Measurements from ENCODE around the gene SYCP1.
A peak's percentile ranks its signal among the peaks of the same experiment; 100 is the strongest.
"Not testable (repeated sequence)": the region's sequence is repeated elsewhere in the genome, so short reads cannot be mapped to it uniquely, and the experiment has no call there.

SYCP1 gene

DNA sequence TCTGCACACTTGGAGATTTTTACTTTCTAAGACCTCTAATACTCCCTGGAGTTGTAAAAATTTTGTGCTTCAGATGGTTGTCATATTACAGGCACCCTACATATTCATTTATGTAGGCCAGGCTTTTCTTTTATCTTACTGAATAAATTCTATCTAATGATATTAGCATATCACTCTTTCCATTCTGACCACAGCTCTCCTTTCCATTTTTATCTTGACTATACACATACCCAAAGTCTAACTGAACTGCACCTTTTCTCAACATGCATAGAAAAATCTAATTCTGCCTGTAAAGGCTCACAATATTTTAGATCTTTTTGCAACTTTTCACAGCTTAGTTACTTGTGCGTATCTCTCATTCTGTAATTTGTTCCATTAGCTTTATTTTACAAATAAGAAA, 122.2 kb downstream of the SYCP1 start:
- DNase-seq = no peak

GRCh38 chr1:114979278-114979891, 124.7 kb downstream of the SYCP1 start:
- DNase-seq = peak; percentile 11 to 64 (median 46)

- no peak for DNase-seq
Measured at GRCh38 chr1:114982251-114982650, 127.6 kb downstream of the SYCP1 start.

GRCh38 chr1:114986286-114986685, 131.6 kb downstream of the SYCP1 start:
- no peak for DNase-seq

DNA sequence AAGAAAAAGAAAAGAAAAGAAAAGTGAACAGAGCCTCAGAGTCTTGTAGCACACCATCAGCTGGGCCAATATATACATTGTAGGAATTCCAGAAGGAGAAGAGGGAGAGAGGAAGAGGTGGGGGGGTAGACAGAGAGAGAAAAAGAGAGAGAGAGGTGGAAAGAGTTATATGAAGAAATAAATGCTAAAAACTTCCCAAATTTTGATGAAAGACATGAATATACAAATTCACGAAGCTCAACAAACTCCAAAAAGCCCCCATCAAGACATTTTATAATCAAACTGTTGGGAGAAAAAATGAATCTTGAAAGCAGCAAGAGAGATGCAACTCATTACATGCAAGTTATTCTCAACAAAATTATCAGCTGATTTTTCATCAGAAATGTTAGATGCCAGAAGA, 133.4 kb downstream of the SYCP1 start:
- DNase-seq = no peak

GRCh38 chr1:114997510-114998289, 143.0 kb downstream of the SYCP1 start:
- DNase-seq = no peak

DNA sequence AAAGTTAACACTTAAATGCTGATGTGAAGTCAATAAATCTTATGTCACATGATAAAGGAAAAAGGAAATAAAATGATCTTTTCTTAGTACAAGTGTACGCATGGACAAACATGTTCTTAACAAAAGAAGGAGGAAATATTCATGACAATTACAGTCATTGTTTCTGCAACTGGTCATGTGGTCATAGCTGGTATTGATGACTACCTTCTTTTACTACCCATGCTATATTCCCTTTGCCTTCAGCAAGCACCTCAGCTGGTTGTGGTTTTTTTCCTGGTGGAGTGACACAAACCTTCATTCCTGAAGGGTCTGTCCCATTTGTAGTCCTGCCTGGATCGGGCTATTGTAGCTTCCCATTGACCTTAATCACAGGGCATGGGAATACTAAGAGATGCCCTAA, 151.5 kb downstream of the SYCP1 start:
- DNase-seq = no peak

DNA sequence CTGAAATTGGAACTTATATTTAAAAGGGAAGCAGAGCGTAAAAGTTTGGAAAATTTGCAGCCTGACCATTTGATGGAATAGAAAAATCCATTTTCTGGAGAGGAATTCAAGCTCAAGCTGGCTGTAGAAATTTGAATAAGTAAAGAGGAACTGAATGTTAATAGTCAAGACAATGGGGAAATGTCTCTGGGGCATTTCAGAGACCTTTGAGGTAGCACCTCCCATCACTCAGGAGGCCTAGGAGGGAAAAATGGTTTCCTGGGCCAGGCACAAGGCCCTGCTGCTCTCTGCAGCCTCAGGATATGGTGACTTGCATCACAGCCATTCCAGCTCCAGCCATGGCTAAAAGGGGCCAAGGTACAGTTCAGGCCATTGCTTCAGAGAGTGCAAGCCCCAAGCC, 157.3 kb downstream of the SYCP1 start:
- no peak for DNase-seq

GRCh38 chr1:115012434-115012833, 157.8 kb downstream of the SYCP1 start:
- DNase-seq = no peak

- DNase-seq = no peak
Measured at GRCh38 chr1:115013792-115014191, 159.1 kb downstream of the SYCP1 start.

- not testable (repeated sequence) for DNase-seq
Measured at GRCh38 chr1:115019549-115019948, 164.9 kb downstream of the SYCP1 start.

- DNase-seq = no peak
Measured at GRCh38 chr1:115021145-115021544, 166.5 kb downstream of the SYCP1 start.

GRCh38 chr1:115023593-115023992, 168.9 kb downstream of the SYCP1 start:
- DNase-seq = no peak

- no peak for DNase-seq
Measured at GRCh38 chr1:115029526-115029925, 174.9 kb downstream of the SYCP1 start, which contains the start of gene TSHB. Gene TSHB, plus strand, starts transcription at chr1:115029826. Its CDS starts 3,537 bp downstream, at chr1:115033363.

DNA sequence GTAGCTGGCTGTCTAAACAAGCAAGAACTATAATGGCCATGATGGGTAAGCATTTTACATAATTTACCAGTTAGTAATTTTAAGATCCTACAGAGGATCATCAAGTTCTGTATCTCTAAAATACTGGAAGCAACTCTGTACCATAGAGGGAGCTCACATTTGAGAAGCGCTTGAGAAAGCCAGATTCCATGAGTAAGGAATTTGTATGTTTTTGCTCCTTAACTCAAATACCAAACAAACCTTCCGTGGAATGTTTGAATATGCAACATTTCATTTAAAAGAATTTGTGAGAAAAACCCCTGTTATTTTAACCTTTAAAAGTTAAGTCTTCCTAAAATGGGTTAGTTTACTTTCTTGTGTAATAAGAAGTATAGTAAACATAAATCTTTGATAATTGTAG, 176.9 kb downstream of the SYCP1 start:
- DNase-seq = no peak

- DNase-seq = no peak
Measured at GRCh38 chr1:115035652-115036051, 181.0 kb downstream of the SYCP1 start.

DNA sequence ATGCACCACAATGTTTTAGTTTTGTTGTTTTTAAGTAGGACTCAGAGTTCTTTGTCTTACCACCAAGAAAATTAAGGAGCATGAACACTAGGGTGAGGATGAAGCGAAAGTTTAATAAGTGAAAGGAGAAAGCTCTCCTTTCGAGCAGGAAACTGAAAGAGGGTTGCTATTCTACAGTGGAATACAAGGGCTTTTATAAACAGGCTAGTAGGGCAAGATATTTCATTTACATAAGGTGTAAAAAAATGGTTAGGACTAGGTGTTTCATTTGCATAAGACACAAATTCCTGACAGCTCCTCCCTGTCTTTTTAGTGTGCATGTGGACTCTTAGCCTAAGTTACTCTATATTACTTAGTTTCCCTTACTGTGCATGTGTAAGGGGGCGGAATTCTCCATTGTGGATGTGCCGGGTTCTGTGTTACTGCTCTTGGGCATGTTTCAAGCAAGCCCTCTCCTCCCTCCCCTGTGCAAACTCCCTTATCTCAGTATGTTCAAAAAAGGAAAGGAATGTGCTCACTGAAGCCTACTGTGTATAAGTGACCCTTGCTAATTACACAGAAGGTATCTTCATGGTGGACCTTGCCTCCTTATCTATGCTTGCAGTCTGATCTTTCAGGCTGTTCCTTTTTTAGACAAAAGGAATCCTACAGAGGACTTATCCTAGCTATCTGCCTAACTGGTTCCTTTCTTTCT, 182.3 kb downstream of the SYCP1 start:
- DNase-seq = no peak

GRCh38 chr1:115040501-115040900, 185.8 kb downstream of the SYCP1 start:
- DNase-seq = no peak

DNA sequence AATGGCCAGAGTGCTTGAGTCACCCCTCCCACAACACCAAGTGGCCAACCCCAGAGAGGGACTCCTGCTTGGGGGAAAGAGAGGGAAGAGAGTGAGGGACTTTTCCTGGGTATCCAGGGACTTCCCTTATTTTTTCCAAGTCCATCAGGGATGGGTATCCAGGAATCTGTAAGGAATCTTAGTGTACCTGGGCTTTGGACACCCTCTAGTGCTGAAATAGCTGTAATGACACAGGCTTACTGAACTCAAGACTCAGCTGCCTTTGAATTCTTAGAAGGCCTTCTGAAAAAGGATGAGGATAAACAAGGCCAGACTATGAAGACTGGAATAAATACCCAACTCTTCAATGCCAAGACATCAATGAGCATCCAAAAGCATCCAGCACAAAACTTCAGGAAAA, 187.0 kb downstream of the SYCP1 start:
- no peak for DNase-seq
